Uterus (tissue), 4 donors: Measurements from ENCODE around the gene DOCK4. TPM values are rescaled to one million over a fixed set of nuclear protein-coding genes. Genes with fewer than 3 reads are reported as not detected.
A peak's percentile ranks its signal among the peaks of the same experiment; 100 is the strongest.

ENCODE experiments used
- DNase-seq, 2 donors: peaks; one replicate each; pipeline ENCODE4 v3.0.0-alpha.2; 2019 to 2020
- H3K27ac ChIP-seq, 2 donors: fragments of 200-600 bp; sonication (generic); 1 replicate in 1 of 2; 2 replicates in 1 of 2; pipeline ENCODE4 v1.5.1; 2016 to 2018
- H3K27me3 ChIP-seq, 2 donors: fragments of 200-600 bp; sonication (generic); one replicate each; pipeline ENCODE4 v1.5.1; 2018 to 2019; ENCODE audit warnings: control low read depth in 1 of 2
- H3K36me3 ChIP-seq, 2 donors: fragments of 200-600 bp; sonication (generic); one replicate each; pipeline ENCODE4 v1.5.1; 2019; ENCODE audit warnings: control low read depth in 1 of 2
- H3K4me1 ChIP-seq, 2 donors: fragments of 200-600 bp; sonication (generic); one replicate each; pipeline ENCODE4 v1.5.1; 2018 to 2019; ENCODE audit warnings: control low read depth in 1 of 2
- H3K4me3 ChIP-seq, 2 donors: fragments of 200-600 bp; sonication (generic); 1 replicate in 1 of 2; 2 replicates in 1 of 2; pipeline ENCODE4 v1.5.1; 2018 to 2019; ENCODE audit warnings: mild to moderate bottlenecking in 1 of 2
- H3K9me3 ChIP-seq, 2 donors: fragments of 200-600 bp; sonication (generic); one replicate each; pipeline ENCODE4 v1.5.1; 2019; ENCODE audit warnings: control low read depth in 1 of 2
- CTCF ChIP-seq, 4 experiments: fragments of 200-600 bp in 2 of 4; fragments of 450-650 bp in 2 of 4; sonication (generic) in 2 of 4; IDR thresholded peaks; one replicate each; pipeline ENCODE4 v1.5.1; 2016 to 2019; ENCODE audit warnings: antibody characterized with exemption in 4 of 4, mild to moderate bottlenecking in 2 of 4, moderate library complexity in 1 of 4
- POLR2A ChIP-seq, 2 donors: fragments of 450-650 bp; IDR thresholded peaks; one replicate each; pipeline ENCODE4 v1.6.1; 2016; ENCODE audit warnings: antibody characterized with exemption in 2 of 2, mild to moderate bottlenecking in 1 of 2, moderate library complexity in 1 of 2
- intact Hi-C: fragments of 100-400 bp; cut with DNase I; formaldehyde crosslinking; loops from one replicate; pipeline ENCODE4 v1.15.1; 2023; ENCODE audit warnings: low total_unique reads
- total RNA-seq, 4 donors: library from RNA; depleted of rRNA in 3 of 4; stranded (reverse); fragments of >200 nt in 3 of 4; gene quantifications; one replicate each; pipeline versions ENCODE4 v1.1.0 to v1.2.4, GENCODE V29; 2014 to 2023
- donor health status: DM: yes; HTN: yes; CAD: no.

DOCK4 gene
- total RNA-seq, 4 donors from 2014 or later: 48.8 to 217 (median 72.3) TPM

- TF ChIP-seq POLR2A (IDR thresholded peaks at IDR 0.05): no peak
- TF ChIP-seq CTCF (IDR thresholded peaks at IDR 0.05): no peak
- intact Hi-C loops: no loop called here
Measured at GRCh38 chr7:111937163-111937562, 269.0 kb downstream of the DOCK4 start.

DNA sequence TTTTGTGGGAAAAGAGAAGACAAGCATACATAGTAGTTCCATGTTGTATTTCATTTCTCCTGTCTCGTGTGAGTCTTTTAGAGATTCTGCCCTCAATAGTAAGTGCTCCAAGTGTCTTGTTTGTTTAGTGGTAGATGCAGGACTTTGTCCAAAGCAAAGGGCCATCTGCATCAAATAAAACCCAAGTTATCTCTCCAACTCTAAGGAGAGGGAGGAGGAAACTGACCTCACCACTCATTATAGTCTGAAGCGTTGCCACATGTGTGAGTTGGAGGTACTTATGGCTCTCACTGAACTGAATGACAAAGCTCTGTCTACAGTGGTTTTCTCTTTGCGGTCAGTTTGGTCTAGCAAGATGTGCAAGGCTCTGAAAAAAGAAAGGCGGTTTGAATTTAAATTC is 272.6 kb downstream of the DOCK4 start:
- Histone ChIP-seq H3K4me3 (no peak overlapping the region), H3K4me1 (no peaks in the 10 kb centered on the region), H3K9me3 (no peaks in the 10 kb centered on the region), H3K27ac (no peak overlapping the region), H3K36me3 (no peaks in the 10 kb centered on the region), H3K27me3 (no peaks in the 10 kb centered on the region)
- no peak for TF ChIP-seq CTCF (IDR thresholded peaks at IDR 0.05)
- no peak for TF ChIP-seq POLR2A (IDR thresholded peaks at IDR 0.05)
- intact Hi-C loops: no loop called here
- DNase-seq: no peak

More at GRCh38 chr7:111937163-111937562, 269.0 kb downstream of the DOCK4 start:
- no peaks in the 10 kb centered on the region for H3K36me3 ChIP-seq
- H3K4me1 ChIP-seq: no peaks in the 10 kb centered on the region
- DNase-seq: no peak
- H3K4me3 ChIP-seq: no peak overlapping the region
- no peaks in the 10 kb centered on the region for H3K9me3 ChIP-seq
- no peak overlapping the region for H3K27ac ChIP-seq
- H3K27me3 ChIP-seq: no peaks in the 10 kb centered on the region

- Histone ChIP-seq H3K27me3 (no peaks in the 10 kb centered on the region), H3K4me1 (no peaks in the 10 kb centered on the region), H3K36me3 (no peaks in the 10 kb centered on the region), H3K27ac (no peak overlapping the region), H3K4me3 (no peak overlapping the region), H3K9me3 (no peaks in the 10 kb centered on the region)
- TF ChIP-seq CTCF (IDR thresholded peaks at IDR 0.05): no peak
- TF ChIP-seq POLR2A (IDR thresholded peaks at IDR 0.05): no peak
- DNase-seq: no peak
- intact Hi-C loops: no loop called here
Measured at GRCh38 chr7:111931958-111932357, 274.2 kb downstream of the DOCK4 start.

GRCh38 chr7:111931016-111931517 is 275.1 kb downstream of the DOCK4 start:
- DNase-seq: no peak
- intact Hi-C loops: no loop called here
- no peak for TF ChIP-seq CTCF (IDR thresholded peaks at IDR 0.05)
- no peak for TF ChIP-seq POLR2A (IDR thresholded peaks at IDR 0.05)
- Histone ChIP-seq H3K4me1 (no peaks in the 10 kb centered on the region), H3K27ac (peak overlapping the region; percentile 7 to 29), H3K4me3 (no peak overlapping the region), H3K36me3 (no peaks in the 10 kb centered on the region), H3K27me3 (no peaks in the 10 kb centered on the region), H3K9me3 (no peaks in the 10 kb centered on the region)

GRCh38 chr7:111929264-111929663 is 276.9 kb downstream of the DOCK4 start:
- H3K27ac ChIP-seq: no peak overlapping the region
- intact Hi-C loops: no loop called here
- no peak for DNase-seq
- no peaks in the 10 kb centered on the region for H3K36me3 ChIP-seq
- H3K4me3 ChIP-seq: no peak overlapping the region
- TF ChIP-seq CTCF (IDR thresholded peaks at IDR 0.05) (no peak), POLR2A (IDR thresholded peaks at IDR 0.05) (no peak)
- H3K9me3 ChIP-seq: no peaks in the 10 kb centered on the region
- H3K27me3 ChIP-seq: no peaks in the 10 kb centered on the region
- H3K4me1 ChIP-seq: no peaks in the 10 kb centered on the region
